DND-41 (cell line): Measurements from ENCODE around the gene SMIM44.

Experiments
- EZH2 ChIP-seq: IDR thresholded peaks from 3 replicates; pipeline ENCODE4 v1.6.1; 2012; ENCODE audit warnings: borderline replicate concordance, low read depth, mild to moderate bottlenecking, moderate library complexity, low read length, inconsistent platforms; ENCODE audit not compliant: severe bottlenecking
- TF ChIP-seq, protein P1 (sequence below): IDR thresholded peaks from 2 replicates; pipeline ENCODE4 v1.5.1; 2012; ENCODE audit warnings: borderline replicate concordance, low read length, moderate library complexity, mild to moderate bottlenecking; ENCODE audit not compliant: poor library complexity, severe bottlenecking; ENCODE audit errors: extremely low read depth

DNA sequence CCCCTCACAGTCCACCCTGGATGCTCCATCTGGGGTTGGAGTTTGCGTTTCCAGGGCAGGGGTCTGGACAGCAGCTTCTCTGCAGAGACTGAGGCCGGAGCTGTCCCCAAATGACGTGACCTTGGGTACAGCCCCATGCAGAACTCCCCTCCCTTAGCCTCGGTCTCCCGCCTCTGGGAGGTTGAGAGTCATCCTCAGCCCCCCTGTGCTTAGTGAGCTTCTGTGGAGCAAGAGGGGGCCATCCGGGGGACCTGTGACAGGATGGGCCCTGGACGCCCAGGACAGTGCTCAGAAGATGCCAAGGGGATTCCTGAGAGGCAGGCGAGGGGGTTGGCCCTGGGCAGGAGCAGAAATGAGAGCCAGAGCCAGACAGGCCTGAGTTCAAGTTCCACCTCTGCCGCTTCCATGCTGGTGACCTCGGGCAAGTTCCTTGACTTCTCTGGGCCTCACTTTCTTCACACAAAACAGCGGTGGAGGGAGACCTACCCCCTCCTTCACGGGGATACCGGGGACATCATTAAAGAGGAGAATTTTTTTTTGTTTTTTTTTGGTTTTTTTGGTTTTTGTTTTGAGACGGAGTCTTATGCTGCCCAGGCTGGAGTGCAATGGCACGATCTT, 23.2 kb downstream of the SMIM44 start:
- TF ChIP-seq EZH2: no peak
- TF ChIP-seq, protein P1, sequence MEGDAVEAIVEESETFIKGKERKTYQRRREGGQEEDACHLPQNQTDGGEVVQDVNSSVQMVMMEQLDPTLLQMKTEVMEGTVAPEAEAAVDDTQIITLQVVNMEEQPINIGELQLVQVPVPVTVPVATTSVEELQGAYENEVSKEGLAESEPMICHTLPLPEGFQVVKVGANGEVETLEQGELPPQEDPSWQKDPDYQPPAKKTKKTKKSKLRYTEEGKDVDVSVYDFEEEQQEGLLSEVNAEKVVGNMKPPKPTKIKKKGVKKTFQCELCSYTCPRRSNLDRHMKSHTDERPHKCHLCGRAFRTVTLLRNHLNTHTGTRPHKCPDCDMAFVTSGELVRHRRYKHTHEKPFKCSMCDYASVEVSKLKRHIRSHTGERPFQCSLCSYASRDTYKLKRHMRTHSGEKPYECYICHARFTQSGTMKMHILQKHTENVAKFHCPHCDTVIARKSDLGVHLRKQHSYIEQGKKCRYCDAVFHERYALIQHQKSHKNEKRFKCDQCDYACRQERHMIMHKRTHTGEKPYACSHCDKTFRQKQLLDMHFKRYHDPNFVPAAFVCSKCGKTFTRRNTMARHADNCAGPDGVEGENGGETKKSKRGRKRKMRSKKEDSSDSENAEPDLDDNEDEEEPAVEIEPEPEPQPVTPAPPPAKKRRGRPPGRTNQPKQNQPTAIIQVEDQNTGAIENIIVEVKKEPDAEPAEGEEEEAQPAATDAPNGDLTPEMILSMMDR: no peak
